ENCODE results near the gene UPK2. TPM values are rescaled to one million over a fixed set of nuclear protein-coding genes. Genes with fewer than 3 reads are reported as not detected.

Gene UPK2
- polyA plus RNA-seq, 2 of the 4 experiments (the other 2 are of a cell fraction): 0.37 to 0.92 TPM

DNA sequence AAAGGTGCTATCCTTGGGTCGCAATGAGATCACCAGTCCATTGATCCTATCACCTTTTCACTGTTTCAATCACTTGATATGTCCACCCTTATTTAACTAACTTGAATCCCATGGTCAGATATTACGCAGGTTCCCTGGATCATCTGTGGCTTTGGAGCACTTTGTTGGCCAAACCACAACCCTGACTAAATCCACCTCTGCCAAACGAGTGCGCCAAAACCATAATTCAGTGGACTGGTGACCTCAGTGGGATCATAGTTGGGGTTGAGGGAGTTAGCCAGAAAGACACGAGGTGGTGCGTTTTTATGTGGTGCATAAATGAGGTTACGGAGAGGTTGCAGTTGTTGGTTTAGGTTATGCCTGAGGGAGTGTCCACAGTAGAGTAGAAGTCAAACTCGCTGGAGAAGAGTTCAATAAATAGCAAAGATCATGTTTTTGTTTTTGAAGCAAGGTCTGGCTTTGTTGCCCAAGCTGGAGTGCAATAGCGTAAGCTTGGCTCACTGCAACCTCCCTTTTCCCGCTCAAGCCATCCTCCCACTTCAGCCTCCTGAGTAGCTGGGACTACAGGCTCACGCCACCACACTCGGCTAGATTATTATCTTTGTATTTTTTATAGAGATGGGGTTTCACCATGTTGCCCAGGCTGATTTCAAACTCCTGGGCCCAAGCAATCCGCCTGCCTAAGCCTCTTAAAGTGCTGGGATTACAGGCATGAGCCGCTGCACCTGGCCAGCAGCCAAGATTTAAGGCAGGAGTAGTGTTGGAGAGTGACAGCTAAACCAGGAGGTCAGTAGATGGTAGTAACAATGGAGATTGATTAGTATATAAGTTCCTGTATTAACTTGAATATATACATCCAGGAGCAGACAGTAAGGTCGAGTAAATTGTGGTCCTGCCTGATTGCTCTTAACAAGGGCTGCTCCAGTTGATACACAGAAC, 19.9 kb downstream of the UPK2 start:
- no peaks in the 10 kb centered on the region for H3K9me3 ChIP-seq
- no peak for FAIRE-seq
- H3K4me3 ChIP-seq: no peak overlapping the region
- no peak for ATAC-seq
- no peak overlapping the region for H3K4me2 ChIP-seq
- no peaks in the 10 kb centered on the region for H3K4me1 ChIP-seq
- ChIA-PET POLR2A (no interaction called here), CTCF (no interaction called here)
- TF ChIP-seq CHD2 (IDR thresholded peaks at IDR 0.05; ENCODE audit: low read length, partially characterized antibody) (no peak), RARB (CRISPR knock-in tag; IDR thresholded peaks at IDR 0.05) (no peak), MAZ (IDR thresholded peaks at IDR 0.05; ENCODE audit: borderline replicate concordance, low read depth, low read length) (no peak), CBX8 (IDR thresholded peaks at IDR 0.05) (no peak), ZSCAN20 (CRISPR knock-in tag; IDR thresholded peaks at IDR 0.05) (no peak), BHLHE40 (IDR thresholded peaks at IDR 0.05; ENCODE audit: low read depth, low read length) (no peak), ZFP36 (IDR thresholded peaks at IDR 0.05; ENCODE audit: borderline replicate concordance, partially characterized antibody) (no peak), PHF8 (IDR thresholded peaks at IDR 0.05; ENCODE audit: borderline replicate concordance, low read depth) (no peak), POLR2A (IDR thresholded peaks at IDR 0.05; ENCODE audit: low read length) (no peak), KDM1A (IDR thresholded peaks at IDR 0.05; ENCODE audit: low read depth) (no peak), FOXS1 (CRISPR knock-in tag; IDR thresholded peaks at IDR 0.05) (no peak)
- TF ChIP-seq, protein P1, sequence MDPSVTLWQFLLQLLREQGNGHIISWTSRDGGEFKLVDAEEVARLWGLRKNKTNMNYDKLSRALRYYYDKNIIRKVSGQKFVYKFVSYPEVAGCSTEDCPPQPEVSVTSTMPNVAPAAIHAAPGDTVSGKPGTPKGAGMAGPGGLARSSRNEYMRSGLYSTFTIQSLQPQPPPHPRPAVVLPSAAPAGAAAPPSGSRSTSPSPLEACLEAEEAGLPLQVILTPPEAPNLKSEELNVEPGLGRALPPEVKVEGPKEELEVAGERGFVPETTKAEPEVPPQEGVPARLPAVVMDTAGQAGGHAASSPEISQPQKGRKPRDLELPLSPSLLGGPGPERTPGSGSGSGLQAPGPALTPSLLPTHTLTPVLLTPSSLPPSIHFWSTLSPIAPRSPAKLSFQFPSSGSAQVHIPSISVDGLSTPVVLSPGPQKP (IDR thresholded peaks at IDR 0.05; ENCODE audit: low read depth, low read length): no peak
- TF ChIP-seq, protein P2, sequence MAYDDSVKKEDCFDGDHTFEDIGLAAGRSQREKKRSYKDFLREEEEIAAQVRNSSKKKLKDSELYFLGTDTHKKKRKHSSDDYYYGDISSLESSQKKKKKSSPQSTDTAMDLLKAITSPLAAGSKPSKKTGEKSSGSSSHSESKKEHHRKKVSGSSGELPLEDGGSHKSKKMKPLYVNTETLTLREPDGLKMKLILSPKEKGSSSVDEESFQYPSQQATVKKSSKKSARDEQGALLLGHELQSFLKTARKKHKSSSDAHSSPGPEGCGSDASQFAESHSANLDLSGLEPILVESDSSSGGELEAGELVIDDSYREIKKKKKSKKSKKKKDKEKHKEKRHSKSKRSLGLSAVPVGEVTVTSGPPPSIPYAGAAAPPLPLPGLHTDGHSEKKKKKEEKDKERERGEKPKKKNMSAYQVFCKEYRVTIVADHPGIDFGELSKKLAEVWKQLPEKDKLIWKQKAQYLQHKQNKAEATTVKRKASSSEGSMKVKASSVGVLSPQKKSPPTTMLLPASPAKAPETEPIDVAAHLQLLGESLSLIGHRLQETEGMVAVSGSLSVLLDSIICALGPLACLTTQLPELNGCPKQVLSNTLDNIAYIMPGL (CRISPR knock-in tag; IDR thresholded peaks at IDR 0.05; ENCODE audit: borderline replicate concordance): no peak
- WGBS (ENCODE audit: missing lambda C conversion rate): 64% methylated on average over 15 of the region's 15 CpGs
- no peak overlapping the region for H3K27ac ChIP-seq
- no peak for DNase-seq (ENCODE audit: low read depth in 1 of 2, low spot score in 1 of 2)

DNA sequence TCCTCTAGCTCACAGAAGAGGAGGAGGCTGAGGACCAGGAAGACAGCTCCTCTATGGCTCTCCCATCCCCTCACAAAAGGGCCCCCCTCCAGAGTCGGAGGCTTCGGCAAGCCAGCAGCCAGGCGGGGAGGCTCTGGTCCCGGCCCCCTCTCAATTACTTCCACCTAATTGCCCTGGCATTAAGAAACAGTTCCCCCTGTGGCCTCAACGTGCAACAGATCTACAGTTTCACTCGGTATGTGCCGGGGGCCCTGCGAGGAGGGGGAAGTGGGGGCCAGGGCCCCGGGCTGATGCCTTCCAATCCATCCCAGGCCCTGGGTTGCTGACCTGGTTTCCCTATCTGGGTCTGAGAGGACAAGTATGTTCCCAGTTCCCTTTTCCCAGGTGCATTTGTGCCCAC, 23.3 kb downstream of the UPK2 start:
- Histone ChIP-seq H3K4me3 (no peak overlapping the region), H3K4me2 (no peak overlapping the region), H3K27ac (no peak overlapping the region), H3K9me3 (no peaks in the 10 kb centered on the region), H3K4me1 (no peaks in the 10 kb centered on the region)
- ChIA-PET POLR2A (no interaction called here), CTCF (no interaction called here)
- DNase-seq (ENCODE audit: low read depth in 1 of 2, low spot score in 1 of 2): no peak
- ATAC-seq: no peak
- TF ChIP-seq, protein P2 (CRISPR knock-in tag; IDR thresholded peaks at IDR 0.05; ENCODE audit: borderline replicate concordance): no peak
- TF ChIP-seq TP53 (CRISPR knock-in tag; IDR thresholded peaks at IDR 0.05) (no peak), FOXS1 (CRISPR knock-in tag; IDR thresholded peaks at IDR 0.05) (no peak)
- TF ChIP-seq, protein P3, sequence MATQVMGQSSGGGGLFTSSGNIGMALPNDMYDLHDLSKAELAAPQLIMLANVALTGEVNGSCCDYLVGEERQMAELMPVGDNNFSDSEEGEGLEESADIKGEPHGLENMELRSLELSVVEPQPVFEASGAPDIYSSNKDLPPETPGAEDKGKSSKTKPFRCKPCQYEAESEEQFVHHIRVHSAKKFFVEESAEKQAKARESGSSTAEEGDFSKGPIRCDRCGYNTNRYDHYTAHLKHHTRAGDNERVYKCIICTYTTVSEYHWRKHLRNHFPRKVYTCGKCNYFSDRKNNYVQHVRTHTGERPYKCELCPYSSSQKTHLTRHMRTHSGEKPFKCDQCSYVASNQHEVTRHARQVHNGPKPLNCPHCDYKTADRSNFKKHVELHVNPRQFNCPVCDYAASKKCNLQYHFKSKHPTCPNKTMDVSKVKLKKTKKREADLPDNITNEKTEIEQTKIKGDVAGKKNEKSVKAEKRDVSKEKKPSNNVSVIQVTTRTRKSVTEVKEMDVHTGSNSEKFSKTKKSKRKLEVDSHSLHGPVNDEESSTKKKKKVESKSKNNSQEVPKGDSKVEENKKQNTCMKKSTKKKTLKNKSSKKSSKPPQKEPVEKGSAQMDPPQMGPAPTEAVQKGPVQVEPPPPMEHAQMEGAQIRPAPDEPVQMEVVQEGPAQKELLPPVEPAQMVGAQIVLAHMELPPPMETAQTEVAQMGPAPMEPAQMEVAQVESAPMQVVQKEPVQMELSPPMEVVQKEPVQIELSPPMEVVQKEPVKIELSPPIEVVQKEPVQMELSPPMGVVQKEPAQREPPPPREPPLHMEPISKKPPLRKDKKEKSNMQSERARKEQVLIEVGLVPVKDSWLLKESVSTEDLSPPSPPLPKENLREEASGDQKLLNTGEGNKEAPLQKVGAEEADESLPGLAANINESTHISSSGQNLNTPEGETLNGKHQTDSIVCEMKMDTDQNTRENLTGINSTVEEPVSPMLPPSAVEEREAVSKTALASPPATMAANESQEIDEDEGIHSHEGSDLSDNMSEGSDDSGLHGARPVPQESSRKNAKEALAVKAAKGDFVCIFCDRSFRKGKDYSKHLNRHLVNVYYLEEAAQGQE (IDR thresholded peaks at IDR 0.05): no peak
- WGBS (ENCODE audit: missing lambda C conversion rate): 57% methylated on average over 8 of the region's 9 CpGs
- FAIRE-seq: no peak

Data from A549 (cell line).